Dermis blood vessel endothelial cell (primary cell): ENCODE data around the gene KLHDC7B. TPM values are rescaled to one million over a fixed set of nuclear protein-coding genes. Genes with fewer than 3 reads are reported as not detected.
"Not testable (repeated sequence)": the region's sequence is repeated elsewhere in the genome, so short reads cannot be mapped to it uniquely, and the experiment has no call there.

Experiments used
- DNase-seq: peaks from one replicate; pipeline ENCODE4 v3.0.0; 2010
- total RNA-seq: library from RNA; depleted of rRNA; stranded (reverse); fragments of >200 nt; gene quantifications from 2 replicates; pipeline ENCODE4 v1.2.3, GENCODE V29; 2014

Gene KLHDC7B
- total RNA-seq, 1 donor from 2014 or later = not detected

DNA sequence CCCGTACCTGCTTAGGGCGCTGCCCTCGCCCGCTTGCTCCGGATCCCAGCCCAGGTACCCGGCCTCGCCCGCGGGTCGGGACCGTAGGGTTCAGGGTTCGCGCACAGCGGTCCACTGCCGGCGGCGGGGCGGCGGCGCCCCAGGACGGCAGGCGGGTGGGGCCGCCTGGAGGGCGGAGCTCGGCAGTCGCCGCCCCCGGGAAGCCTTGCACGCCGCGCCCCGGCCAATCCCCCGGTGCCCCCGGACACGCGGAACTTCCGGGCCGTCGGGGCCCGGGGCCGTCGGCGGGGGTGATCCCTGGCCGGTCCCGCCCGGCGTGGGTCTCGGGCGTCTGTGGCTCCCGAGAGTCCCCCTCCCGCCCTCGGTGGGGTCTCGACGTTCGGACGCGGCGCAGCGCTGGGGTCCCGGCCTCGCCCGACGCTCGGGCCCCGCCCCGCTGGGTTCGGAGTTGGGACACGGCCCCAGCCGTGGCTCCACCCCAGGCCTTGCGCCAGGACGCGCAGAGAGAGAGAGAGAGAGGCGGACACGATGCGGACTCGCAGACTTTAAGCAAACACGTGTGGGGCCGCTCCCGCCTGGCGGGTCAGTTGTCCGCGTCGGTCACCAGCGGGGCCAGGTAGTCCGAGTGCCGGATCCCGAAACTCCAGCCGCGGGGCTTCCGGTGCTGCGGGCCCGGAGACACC lies 15.7 kb upstream of the KLHDC7B start, which contains the start of gene TYMP:
Gene TYMP (minus strand): TSS at position 116 of the 683 bp plus-strand sequence. CDS start 303 bp downstream, outside the sequence.
- DNase-seq = no peak

DNA sequence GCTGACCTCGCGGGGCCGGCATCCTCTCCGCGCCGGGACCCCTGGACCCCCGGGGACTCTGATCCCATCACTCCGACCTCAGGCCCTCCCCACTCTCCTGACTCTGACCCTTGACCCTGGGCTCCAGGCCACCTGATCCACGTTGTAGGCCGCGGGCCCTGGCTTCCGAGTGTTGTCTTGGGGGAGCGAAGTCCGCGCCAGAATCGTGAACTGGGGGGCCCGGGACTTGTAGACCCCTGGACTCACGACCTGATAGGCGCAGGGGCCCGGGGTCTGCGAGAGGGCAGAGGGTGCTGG lies 15.2 kb upstream of the KLHDC7B start:
- no peak for DNase-seq

DNA sequence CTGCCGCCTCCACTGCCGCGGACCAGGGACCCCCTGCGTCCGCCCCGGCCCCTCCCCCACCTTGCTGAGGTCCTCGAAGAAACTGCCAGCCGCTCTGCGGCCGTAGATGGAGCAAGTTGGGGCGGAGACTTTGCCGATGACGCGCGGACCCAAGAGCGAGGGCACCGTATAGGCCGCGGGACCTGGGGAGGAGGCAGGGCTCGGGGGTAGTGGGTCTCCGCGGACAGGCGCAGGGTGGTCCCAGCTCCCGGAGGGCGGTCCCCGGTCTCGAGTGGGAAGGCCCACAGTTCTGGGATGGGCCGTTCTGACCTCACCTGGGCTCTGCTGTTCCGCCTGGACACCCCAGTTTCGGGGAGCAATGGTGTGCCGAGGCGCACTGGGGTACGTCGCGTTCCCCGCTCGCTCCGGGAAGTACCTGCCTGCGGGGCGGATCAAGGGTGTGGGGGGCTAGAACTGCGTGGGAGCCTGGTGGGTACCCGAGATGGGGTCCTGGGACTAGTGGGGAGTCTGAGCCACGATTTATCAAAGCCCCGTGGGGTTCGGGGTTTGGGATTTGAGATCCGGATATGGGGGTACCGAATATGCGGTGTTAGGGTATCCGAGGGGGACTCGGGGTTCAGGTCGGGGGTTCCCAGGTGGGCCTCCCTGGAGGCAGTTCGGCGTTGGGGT lies 14.7 kb upstream of the KLHDC7B start:
- DNase-seq = peak; percentile 68

DNA sequence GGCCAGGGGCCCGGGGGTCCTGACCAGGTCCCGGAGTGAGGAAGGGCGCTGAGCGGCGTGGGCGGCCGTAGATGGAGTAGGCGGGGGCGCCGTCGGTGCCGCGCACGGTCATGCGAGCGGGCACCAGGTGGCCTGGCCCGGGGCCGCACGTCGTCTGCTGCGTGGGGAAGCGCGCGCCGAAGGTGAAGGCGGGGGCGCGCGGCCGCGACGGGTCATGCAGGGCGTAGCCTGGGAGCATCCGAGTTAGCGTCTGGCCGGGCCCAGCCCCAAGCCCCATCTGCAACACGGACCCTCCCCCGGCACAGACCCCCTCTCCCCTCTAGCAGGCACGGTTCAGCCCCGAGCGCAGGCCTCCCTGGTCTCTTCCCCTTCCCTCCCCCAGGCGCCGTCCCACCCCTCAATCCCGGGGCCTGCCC lies 14.1 kb upstream of the KLHDC7B start:
- peak; percentile 22 for DNase-seq

DNA sequence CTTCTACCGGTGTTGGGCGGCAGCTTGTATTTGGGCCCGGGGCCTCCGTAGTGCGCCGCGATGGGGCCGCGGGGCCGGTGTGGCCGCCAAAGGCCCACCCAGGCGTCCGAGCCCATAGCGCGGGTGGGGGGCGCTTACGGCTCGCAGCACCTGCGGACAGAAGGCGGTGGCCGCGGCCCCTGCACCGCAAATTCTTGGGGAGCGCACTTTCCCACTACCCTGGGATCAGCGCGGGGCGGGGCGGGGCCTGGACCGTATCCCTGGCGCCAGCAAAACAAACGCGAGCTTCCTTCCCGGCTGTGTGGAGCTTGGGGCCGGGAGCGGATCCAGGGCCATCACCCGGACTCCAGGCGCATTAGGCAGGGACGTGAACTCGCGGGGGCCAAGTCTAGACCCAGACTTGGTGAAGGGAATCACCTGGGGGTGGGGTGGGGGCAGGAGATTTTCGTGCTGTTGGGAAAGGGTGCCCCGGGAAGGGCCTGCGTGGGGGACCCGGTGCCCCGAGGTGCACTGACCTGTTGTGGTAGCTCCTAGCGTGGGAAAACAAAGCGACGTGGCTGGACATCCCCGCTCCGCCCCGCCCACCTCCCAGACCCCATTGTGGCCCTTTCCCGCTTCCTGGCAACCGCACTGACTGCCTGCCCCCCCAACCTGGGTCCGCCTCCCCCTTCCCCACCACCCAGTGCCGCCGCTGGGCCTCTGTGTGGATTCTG lies 13.6 kb upstream of the KLHDC7B start:
- peak; percentile 74 for DNase-seq

DNA sequence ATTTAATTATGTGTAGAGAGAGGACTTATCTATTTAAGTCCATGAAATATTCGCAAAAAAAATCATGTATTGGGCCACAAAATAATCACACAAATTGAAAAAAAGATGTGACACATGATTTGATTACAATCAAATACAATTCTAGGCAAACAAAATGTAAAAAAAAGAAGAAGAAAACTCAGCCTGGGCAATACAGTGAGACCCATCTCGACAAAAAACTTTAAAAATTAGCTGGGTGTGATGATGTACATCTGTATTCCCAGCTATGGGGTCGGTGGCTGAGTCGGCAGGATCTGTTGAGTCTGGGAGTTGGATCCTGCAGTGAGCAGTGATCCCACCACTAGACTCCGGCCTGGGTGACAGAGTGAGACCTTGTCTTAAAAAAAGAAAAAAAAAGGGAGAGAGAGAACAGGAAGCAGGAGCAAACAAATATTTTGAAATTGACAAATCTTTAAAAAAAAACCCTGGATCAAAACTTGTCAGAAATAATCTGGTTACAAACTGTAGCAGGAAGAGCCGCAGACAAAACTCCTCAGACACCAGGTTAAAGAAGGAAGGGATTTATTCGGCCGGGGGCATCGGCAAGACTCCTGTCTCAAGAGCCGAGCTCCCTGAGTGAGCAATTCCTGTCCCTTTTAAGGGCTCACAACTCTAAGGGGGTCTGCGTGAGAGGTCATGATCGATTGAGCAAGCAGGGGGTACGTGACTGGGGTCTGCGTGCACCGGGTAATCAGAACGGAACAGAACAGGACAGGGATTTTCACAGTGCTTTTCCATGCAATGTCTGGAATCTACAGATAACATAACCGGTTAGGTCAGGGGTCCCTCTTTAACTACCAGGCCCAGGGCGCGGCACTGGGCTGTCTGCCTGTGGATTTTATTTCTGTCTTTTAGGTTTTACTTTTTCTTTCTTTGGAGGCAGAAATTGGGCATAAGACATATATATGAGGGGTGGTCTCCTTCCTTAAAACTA lies 12.6 kb upstream of the KLHDC7B start:
- DNase-seq = no peak

DNA sequence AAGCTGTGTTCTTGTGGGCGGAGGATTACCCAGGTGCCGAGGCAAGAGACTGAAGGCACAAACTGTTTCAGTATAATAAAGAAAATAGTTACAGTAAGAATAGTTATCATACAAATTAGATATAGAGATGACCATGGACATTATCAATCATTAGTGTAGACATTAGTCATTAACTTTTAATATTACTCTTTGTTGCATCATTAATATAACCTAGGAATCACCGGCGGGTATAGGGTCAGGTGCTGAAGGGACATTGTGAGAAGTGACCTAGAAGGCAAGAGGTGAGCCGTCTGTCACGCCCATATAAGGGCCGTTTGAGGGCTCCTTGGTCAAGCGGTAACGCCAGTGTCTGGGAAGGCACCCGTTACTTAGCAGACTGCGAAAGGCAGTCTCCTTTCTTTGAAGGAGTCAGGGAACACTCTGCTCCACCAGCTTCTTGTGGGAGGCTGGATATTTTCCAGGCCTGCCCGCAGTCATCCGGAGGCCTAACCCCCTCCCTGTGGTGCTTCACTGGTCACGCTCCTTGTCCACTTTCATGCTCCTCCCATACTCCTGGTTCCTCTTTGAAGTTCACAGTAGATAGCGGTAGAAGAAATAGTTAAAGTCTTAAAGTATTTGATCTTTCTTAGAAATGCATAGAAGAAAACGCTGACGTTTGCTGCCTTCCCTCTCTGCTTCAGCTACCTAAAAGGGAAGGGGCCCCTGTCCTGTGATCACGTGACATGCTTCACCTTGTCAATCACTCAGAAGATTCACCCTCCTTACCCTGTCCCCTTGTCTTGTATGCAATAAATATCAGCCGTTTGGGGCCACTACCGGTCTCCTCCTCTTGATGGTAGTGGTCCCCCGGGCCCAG lies 11.6 kb upstream of the KLHDC7B start:
- not testable (repeated sequence) for DNase-seq

DNA sequence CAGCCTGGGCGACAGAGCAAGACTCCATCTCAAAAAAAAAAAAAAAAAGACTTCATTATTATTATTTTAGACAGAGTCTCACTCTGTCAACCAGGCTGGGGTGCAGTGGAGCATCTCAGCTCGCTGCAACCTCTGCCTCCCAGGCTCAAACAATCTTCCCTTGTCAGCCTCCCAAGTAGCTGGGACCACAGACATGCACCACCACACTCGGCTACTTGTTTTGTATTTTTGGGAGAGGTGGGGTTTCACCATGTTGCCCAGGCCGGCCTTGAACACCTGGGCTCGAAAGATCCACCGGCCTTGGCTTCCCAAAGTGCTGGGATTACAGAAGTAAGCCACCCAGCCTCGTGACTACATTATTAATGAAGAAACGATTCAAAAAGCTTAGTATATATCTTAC lies 10.6 kb upstream of the KLHDC7B start:
- DNase-seq = no peak

DNA sequence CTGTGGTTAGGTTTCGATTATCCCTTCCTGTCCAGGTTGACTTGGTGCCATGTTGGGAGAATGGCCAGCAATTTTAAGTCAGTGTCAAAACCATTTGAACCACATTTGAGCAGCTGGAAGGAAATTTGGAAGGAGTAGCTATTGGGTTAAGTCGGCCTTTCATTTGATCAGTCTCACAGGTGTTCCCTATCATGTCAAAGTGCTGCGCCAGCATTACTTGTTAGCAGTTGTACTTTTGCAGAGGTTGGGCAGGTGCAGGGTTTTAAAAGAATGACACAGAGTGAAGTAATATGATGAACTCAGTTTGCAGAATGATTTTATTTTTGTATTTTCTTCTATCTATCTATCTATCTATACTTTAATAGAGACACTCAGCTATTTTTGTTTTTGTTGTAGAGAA lies 9.5 kb upstream of the KLHDC7B start:
- DNase-seq = no peak

DNA sequence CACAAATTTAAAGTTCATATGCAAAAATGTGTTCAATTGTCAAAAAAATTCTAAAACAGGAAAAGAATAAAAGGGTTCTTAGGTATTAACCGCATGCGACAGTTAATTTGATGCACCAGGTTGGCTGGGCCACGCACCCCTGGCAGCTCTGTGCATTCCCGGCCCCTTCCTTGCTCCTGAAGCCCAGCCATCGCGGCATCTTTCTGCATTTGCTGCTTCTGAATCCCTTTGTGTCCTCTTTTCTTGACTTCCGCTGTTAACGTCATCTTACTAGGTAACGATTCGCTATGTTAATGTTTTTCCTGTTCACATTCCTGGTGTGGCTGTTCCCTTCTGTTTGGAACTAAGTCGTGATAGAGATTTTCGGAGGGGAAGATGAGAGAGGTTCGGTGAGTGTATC lies 7.9 kb upstream of the KLHDC7B start:
- no peak for DNase-seq

DNA sequence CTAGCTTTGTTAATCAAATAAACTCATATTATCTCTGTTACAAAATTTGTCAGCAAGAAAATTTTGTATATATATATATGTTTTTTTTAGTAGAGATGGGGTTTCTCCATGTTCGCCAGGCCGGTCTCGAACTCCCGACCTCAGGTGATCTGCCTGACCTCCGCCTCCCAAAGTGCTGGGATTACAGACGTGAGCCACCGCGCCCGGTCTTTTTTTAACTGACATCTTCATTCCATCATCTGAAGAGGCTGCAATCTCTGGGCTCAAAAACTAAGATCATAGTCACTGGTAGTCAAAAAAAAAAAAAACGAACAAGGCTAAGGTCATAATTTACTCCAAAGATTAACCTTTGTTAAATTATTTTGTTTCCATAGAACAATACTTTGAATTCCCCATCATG lies 5.3 kb upstream of the KLHDC7B start:
- DNase-seq = no peak

DNA sequence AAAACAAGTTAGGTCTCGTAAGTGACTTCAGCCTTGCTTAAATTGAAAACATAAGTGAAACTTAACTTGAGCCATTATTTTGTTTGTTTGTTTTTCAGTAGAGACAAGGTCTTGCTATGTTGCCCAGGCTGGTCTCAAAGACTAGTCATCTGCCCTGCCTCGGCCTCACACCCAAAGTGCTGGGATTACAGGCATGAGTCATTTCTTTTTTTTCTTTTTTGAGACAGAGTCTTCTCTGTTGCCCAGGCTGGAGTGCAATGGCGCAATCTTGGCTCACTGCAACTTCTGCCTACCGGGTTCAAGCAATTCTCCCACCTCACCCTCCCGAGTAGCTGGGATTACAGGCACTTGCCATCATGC lies 4.1 kb upstream of the KLHDC7B start:
- not testable (repeated sequence) for DNase-seq

DNA sequence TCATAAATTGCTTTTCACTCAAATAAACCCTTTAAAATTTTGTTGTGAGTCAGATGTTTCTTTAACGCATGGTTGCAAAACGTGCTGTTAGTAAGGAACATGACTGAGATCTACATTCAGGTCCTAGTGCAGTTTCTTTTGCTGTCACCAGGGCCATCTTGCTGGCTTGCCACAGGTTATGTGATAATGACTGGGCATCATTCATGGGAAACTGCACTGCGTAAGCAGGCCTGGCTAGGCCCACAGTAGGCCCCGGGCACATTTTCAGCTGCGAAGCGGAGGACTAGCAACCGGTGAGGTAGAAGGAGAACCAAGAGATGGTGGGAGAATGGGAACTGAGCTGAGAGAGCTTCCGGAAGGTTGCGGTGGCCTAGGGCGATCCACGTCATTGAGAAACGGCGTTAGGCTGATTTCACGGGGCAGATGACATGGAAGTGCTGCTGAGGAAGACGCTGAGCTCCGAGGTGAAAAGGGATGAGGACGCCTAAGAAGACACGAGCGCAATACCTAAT lies 3.2 kb upstream of the KLHDC7B start:
- DNase-seq = no peak

DNA sequence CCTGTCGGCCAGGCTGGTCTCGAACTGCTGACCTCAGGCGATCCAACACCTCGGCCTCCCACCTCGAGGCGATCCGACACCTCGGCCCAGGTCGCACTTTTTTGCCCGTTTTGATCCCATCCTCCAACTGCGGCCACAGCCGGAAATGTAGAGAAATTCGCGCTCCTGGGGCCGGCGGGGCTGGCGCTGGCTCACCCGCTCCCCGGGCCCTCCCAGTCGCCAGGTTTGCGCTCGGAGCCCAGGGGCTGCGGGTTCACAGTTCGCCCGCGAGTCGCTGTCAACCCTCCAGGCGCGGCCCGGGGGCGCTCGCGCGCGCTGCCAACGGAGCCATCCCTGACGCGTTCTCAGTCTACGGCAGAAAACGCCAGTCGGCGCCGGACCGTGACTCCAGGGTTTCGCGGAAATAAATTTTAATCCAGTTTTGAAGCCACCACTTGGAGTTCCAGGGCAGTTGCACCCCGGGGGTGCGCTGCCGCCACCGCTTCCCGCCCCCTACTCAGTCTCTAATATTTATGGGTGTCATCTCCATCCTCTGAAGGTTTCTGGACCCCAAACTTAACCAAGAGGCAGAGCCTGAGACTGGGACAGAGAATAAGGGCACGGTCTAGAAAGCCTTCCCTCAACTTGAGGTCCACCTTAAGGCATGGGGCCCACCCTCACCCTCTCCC lies 1.5 kb upstream of the KLHDC7B start:
- DNase-seq = peak; percentile 75

DNA sequence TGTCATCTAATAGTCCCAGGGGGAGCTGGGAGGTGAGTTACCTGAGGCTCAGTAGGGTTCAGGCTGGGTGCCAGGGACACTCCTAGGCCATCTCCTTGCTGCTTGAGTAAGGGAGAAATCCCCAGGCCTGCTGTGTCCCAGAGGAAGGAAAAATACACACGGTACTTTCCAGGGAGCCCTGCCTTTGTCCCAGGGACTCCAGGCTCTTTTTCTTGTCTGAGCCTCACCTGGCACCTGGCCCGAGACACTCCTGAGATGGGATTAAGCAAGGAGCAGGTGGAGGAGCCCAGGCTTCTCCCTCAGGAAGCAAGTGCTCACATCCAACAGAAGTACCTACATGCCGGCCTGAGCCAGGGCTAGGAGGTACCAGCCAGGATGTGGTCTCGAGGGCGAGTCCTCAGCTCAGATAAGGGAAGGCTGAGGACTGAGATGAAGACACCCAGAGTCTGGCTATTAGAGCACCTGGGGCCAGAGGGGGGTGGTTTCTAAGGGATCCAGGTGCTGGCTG lies 899 bp upstream of the KLHDC7B start:
- DNase-seq = no peak

DNA sequence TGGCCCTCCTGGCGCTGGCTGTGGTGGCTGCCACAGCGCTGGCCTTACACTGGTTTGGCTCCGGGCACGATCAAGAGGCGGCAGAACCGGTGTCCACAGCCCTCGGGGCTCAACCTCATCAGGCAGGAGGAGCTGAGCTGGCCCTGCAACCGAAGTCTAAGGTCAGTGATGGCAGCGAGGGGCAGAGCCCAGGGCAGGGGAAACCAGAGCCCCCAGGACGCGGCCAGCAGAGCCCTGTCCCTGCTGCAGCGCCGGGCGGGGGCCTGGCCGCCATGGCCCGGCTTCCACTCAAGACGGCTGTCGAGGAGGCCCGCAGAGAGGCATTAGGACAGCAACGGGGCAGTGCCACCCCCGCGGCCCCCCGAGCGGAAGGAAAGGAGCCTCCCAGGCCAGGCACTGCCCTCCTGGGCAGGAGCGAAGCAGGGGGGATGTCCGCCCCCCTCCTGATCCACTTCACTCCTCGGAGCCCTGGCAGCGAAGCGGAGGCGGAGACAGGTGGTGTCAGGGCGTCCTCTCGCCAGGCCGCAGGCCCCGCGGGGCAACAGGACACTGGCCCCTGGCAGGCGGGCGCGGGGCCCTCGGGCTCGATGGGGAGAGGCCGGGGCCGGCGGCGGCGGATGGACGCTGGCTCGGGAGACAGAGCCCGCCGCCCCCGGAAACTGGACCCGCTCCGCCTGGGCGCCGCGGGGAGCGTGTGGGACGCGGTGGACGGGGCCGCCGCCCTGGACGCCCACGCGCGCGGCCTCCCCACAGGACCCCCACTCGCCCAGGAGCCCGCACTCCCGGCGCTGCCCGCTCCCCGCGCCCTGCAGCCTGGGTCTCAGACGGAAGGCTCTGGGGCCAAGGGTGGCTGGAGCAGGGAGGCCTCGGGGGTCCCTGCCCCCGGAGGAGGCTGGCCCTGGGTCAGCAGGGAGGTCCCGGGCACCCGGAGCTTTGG lies 895 bp downstream of the KLHDC7B start:
- DNase-seq = no peak

DNA sequence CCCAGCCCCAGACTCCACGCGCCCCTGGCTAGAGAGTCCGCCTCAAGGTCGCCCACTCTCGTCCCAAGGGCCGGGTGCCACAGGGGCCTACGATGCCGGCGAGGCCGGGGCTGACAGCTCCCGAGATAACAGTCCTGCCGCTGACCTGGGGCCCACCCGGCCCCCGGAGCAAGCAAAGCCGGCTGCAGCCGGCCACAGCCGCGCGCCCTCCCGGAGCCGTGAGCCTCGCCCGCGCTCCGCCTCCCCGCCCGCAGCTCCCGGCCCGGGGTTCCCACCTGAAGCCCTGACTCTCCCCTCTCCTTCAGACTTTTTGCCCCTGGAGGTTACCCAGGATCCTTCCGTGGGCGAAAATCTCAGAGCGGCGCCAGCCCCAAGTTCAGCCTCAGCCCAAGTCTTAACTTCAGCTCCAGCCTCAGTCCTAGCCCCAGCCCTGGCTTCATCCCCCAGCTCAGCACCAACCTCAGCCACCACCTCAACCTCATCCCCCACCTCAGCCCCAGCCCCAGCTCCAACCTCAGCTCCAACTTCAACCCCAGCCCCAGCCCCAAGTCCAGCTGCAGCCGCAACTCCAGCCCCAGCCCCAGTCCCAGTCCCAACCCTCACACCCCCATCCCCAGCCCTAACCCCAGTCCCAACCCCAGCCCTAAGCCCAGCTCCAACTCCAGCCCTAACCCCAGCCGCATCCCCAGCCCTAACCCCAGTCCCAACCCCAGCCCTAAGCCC lies 1.7 kb downstream of the KLHDC7B start:
- DNase-seq = no peak

DNA sequence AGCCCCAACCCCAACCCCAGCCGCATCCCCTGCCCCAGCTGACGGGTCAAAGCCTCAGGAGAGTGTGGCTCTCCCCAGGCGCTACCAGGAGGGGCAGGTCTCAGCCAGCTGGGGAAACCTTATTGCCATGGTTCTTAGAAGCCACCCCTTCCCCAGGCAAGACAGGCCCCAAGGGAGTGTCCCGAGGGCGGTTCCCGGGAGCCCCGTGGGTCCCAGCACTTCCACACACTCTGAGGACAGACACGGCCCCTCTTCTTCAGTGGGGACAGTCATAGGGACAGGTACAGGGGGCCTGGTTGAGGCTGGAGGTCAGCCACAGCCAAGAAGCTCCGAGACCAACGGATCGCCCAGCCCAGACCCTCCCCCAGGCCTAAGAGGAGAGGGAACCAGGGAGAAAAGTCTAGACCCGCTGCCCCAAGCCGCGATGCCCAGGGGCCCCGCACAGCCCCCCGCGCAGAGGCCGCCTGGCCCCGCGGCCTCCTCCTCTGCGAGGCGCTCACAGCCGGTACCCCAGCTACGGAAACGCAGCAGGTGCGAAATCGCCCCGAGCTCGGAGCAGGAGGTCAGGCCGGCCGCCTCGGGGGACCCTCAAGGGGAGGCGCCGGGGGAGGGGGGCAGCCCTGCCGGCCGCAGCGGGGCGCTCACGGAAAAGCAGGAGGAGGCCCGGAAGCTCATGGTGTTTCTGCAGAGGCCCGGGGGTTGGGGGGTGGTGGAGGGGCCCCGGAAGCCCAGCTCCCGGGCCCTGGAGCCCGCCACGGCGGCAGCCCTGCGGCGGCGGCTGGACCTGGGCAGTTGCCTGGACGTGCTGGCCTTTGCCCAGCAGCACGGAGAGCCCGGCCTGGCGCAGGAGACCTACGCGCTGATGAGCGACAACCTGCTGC lies 2.6 kb downstream of the KLHDC7B start:
- no peak for DNase-seq
